ENCODE results near the gene IL37. TPM values are rescaled to one million over a fixed set of nuclear protein-coding genes. Genes with fewer than 3 reads are reported as not detected.

The IL37 gene
- total RNA-seq, 4 donors from 2014 or later, result 132 to 315 (median 147) TPM

DNA sequence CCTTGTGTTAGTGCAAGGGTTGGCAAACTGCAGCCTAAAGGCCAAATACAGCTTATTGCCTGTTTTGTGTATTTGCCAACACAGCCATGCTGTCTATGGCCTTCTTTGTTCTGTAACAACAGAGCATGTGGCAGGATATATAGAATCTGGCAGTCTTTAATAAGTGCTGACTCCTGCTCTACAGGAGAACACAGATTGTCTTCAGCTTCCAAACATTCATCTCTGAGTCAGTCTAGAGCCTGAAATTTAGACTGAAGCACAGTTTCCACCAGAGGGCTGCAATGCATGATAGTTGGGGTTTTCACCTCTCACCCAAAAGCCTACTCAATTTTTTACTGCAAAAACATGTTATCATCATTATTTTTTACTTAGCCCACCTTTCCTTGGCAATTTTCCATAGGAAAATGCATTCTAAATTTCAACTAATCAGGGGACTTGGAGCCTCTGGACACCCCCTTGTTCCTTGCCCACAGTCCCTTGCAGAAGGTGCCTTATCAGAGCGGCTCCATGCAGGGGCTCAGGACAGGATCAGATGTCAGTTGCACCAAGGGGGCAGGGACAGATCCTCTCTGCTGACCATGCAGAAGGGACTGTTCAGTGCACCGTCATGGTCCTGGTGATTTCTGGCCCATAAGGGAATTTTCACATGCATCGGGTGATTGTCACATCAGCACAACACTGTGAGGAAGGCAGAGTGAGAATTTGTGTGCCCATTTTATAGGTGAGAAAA lies 12.4 kb downstream of the IL37 start:
- 60 to 81% methylated on average over 3 of the region's 3 CpGs for WGBS, 2 donors
- intact Hi-C loops (cut with DNase I; ENCODE audit: low total_unique reads), result no loop called here
- DNase-seq (ENCODE audit: low spot score in 2 of 2), result peak in 1 of 2 donors; percentile 23
- no peak overlapping the region for H3K4me3 ChIP-seq (ENCODE audit: low read depth, poor library complexity, severe bottlenecking)
- TF ChIP-seq, protein P1, sequence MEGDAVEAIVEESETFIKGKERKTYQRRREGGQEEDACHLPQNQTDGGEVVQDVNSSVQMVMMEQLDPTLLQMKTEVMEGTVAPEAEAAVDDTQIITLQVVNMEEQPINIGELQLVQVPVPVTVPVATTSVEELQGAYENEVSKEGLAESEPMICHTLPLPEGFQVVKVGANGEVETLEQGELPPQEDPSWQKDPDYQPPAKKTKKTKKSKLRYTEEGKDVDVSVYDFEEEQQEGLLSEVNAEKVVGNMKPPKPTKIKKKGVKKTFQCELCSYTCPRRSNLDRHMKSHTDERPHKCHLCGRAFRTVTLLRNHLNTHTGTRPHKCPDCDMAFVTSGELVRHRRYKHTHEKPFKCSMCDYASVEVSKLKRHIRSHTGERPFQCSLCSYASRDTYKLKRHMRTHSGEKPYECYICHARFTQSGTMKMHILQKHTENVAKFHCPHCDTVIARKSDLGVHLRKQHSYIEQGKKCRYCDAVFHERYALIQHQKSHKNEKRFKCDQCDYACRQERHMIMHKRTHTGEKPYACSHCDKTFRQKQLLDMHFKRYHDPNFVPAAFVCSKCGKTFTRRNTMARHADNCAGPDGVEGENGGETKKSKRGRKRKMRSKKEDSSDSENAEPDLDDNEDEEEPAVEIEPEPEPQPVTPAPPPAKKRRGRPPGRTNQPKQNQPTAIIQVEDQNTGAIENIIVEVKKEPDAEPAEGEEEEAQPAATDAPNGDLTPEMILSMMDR (IDR thresholded peaks at IDR 0.05), result no peak
- no peak for TF ChIP-seq POLR2A (IDR thresholded peaks at IDR 0.05)

DNA sequence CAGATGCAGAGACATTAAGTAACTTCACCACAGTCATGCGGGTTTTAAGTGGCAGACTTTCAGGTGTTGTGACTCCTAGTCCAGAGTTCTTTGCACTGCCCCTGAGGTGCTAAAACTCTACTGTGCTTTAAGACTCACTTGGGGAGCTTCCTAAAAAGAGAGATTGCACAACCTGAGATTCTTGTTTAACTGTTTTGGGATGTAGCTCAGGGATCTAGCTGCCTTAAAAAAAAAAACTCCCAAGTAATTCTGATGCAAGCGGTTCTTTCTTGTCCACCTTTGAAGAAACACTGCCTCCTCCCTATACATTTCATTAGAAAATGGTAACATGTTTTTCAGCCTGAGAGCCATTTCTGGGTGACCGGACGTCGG lies 13.0 kb downstream of the IL37 start:
- DNase-seq (ENCODE audit: low spot score in 2 of 2), result no peak
- intact Hi-C loops (cut with DNase I; ENCODE audit: low total_unique reads), result no loop called here
- no peak overlapping the region for H3K4me3 ChIP-seq (ENCODE audit: low read depth, poor library complexity, severe bottlenecking)
- TF ChIP-seq POLR2A (IDR thresholded peaks at IDR 0.05), result no peak
- TF ChIP-seq, protein P1 (IDR thresholded peaks at IDR 0.05), result no peak
- WGBS, 2 donors, result 77 to 82% methylated on average over 5 of the region's 5 CpGs

DNA sequence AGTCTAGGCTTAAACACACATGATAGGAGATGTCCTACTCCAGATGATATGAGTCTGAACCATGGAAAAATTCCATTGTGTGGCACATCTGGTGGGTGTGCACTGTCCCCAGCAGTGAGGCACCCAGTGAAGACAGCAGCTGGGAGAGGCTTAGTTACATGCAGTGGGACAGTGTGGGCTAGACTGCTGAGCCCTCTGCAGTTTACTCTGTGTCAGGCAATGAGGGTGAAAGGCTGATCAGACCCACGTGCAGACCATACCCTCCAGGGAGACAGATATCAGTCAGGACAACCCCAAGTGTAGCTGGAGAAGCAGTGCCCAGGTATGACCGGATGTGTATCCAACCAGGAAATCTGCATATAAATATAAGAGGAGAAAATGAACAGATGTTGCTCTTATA lies 13.4 kb downstream of the IL37 start:
- TF ChIP-seq, protein P1 (IDR thresholded peaks at IDR 0.05), result no peak
- no peak for TF ChIP-seq POLR2A (IDR thresholded peaks at IDR 0.05)
- intact Hi-C loops (cut with DNase I; ENCODE audit: low total_unique reads), result no loop called here
- H3K4me3 ChIP-seq (ENCODE audit: low read depth, poor library complexity, severe bottlenecking), result no peak overlapping the region
- DNase-seq (ENCODE audit: low spot score in 2 of 2), result no peak
- WGBS, 2 donors, result 53 to 54% methylated on average over 2 of the region's 2 CpGs

DNA sequence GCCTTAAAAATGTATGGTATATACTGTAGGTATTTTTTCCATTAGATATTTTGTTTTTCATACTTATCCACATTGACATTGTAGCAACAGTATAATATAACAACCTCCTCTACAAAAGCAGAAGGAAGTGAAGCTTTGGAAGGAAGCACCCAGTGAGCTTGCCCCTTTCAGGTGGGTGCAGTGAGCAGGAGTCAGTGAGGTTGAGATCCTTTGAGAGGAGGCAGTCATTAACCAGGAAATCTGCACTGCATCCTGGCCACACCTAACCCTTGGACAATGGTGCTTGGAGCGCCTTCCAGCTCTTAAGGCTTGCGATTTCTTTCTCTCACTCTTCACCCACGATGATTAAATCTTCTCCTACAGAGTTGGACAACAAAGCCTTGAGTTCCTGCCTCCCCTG lies 13.9 kb downstream of the IL37 start:
- 73 to 83% methylated on average over 3 of the region's 3 CpGs for WGBS, 2 donors

DNA sequence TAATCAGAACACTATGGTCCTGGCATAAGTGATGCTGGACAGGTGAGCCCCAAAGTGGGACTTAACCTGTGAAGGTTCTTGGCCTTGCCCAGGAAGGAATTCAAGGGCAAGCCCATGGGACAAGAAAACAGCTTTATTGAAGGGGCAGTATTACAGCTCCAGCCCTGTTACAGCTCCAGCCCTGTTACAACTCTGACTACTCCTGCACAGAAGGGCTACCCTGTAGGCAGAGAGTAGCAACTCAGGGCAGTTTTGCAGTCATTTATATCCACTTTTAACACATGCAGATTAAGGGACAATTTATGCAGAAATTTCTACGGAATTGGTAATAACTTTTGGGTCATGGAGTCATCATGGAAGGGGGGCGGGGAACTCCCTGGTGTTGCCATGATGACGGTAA lies 15.7 kb downstream of the IL37 start:
- DNase-seq (ENCODE audit: low spot score in 2 of 2), result no peak
- TF ChIP-seq, protein P1 (IDR thresholded peaks at IDR 0.05), result no peak
- TF ChIP-seq POLR2A (IDR thresholded peaks at IDR 0.05), result no peak
- WGBS, 2 donors, result 88% methylated on average over 3 of the region's 3 CpGs
- no peak overlapping the region for H3K4me3 ChIP-seq (ENCODE audit: low read depth, poor library complexity, severe bottlenecking)
- intact Hi-C loops (cut with DNase I; ENCODE audit: low total_unique reads), result no loop called here

More for the DNA sequence above, 13.9 kb downstream of the IL37 start:
- intact Hi-C loops (cut with DNase I; ENCODE audit: low total_unique reads), result no loop called here
- DNase-seq (ENCODE audit: low spot score in 2 of 2), result no peak
- no peak overlapping the region for H3K4me3 ChIP-seq (ENCODE audit: low read depth, poor library complexity, severe bottlenecking)
- TF ChIP-seq POLR2A (IDR thresholded peaks at IDR 0.05), result no peak
- TF ChIP-seq, protein P1 (IDR thresholded peaks at IDR 0.05), result no peak

DNA sequence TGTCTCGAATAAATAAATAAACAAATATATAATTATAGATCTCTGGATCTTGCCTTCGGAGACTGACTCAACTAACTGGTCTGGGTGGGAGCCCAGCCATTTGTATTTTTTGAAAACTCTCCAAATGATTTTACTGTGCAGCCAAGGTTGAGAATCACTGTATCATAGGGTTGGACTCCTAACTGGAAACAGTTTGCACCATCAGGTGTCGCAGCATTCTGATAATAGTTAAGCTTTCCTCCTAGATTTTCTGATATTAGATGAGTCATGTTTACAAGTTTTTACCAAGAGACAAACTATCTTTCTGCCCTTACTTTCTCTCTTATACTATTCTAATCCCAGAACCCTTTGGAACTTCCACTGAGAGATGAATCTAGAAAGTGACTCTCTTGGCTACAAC lies 16.8 kb downstream of the IL37 start:
- WGBS, 2 donors, result 53 to 59% methylated on average over 3 of the region's 3 CpGs
- intact Hi-C loops (cut with DNase I; ENCODE audit: low total_unique reads), result no loop called here
- no peak for DNase-seq (ENCODE audit: low spot score in 2 of 2)
- H3K4me3 ChIP-seq (ENCODE audit: low read depth, poor library complexity, severe bottlenecking), result no peak overlapping the region
- TF ChIP-seq POLR2A (IDR thresholded peaks at IDR 0.05), result no peak
- TF ChIP-seq, protein P1 (IDR thresholded peaks at IDR 0.05), result no peak

Measured in lower leg skin (tissue), 4 donors.